Measurements from ENCODE around the gene RBMS3. TPM values are rescaled to one million over a fixed set of nuclear protein-coding genes. Genes with fewer than 3 reads are reported as not detected.

The RBMS3 gene
- total RNA-seq, 1 experiment from 2014 or later: 0.42 TPM

GRCh38 chr3:29577250-29577649 lies 296.4 kb downstream of the RBMS3 start (continued):
- no peak for TF ChIP-seq ZBTB33 (IDR thresholded peaks at IDR 0.05; ENCODE audit: extremely low read depth, insufficient replicate concordance, low read length)

GRCh38 chr3:29581311-29581710 lies 300.4 kb downstream of the RBMS3 start:
- ChIA-PET CTCF (no interaction called here), POLR2A (no interaction called here), RAD21 (ENCODE audit: low non-redundant PET in 1 of 2, low total read pairs in 2 of 2, uncharacterized antibody in 2 of 2, unreplicated experiment in 2 of 2) (no interaction called here)
- H3K27me3 ChIP-seq (ENCODE audit: insufficient read depth, low read length): no peaks in the 10 kb centered on the region
- no peaks in the 10 kb centered on the region for H3K4me1 ChIP-seq (ENCODE audit: control insufficient read depth in 1 of 2, insufficient read depth in 2 of 2, low read length in 2 of 2)
- intact Hi-C loops (cut with micrococcal nuclease): no loop called here
- H3K4me3 ChIP-seq (replicated peaks in 1 of 2; ENCODE audit: low read depth in 1 of 2, low read length in 2 of 2): no peak overlapping the region
- TF ChIP-seq EGR1 (IDR thresholded peaks at IDR 0.05; ENCODE audit: low read depth) (no peak), YY1 (IDR thresholded peaks at IDR 0.05; ENCODE audit: extremely low read depth, insufficient replicate concordance, low read depth, low read length) (no peak), CTCF (IDR thresholded peaks at IDR 0.05 in 2 of 3, conservative IDR thresholded peaks at IDR 0.05 in 1 of 3; ENCODE audit: borderline replicate concordance in 1 of 3, insufficient read depth in 1 of 3, low read depth in 2 of 3, low read length in 2 of 3) (no peak)
- no peak overlapping the region for H3K9ac ChIP-seq (ENCODE audit: low read length)
- no peaks in the 10 kb centered on the region for H3K79me2 ChIP-seq (ENCODE audit: insufficient read depth, low read length)
- H3K4me2 ChIP-seq (ENCODE audit: low read length): no peak overlapping the region
- H3K27ac ChIP-seq (ENCODE audit: low read depth, low read length): no peak overlapping the region
- no peak overlapping the region for H2AFZ ChIP-seq (ENCODE audit: low read depth, low read length, poor library complexity, severe bottlenecking)
- no peaks in the 10 kb centered on the region for H3K36me3 ChIP-seq (ENCODE audit: control insufficient read depth in 1 of 2, insufficient read depth in 2 of 2, low read length in 2 of 2)
- H3K9me2 ChIP-seq (ENCODE audit: insufficient read depth): no peaks in the 10 kb centered on the region
- BruUV-seq (replicated peaks): no TSS peak
- H4K20me1 ChIP-seq (ENCODE audit: insufficient read depth): no peaks in the 10 kb centered on the region
- no peaks in the 10 kb centered on the region for H3K9me3 ChIP-seq (ENCODE audit: control insufficient read depth in 1 of 2, insufficient read depth in 1 of 2, low read depth in 1 of 2, low read length in 2 of 2)
- DNase-seq (ENCODE audit: low read depth, low spot score): no peak
- ATAC-seq: no peak

Data from HCT116 (cell line).